Progenitor cell of endocrine pancreas (in vitro differentiated cells): ENCODE results near the gene PRKCH. TPM values are rescaled to one million over a fixed set of nuclear protein-coding genes. Genes with fewer than 3 reads are reported as not detected.

Source experiments
- DNase-seq: peaks from one replicate; pipeline ENCODE4 v3.0.0; 2021; ENCODE audit warnings: low spot score; ENCODE audit not compliant: unreplicated experiment
- H3K27ac Mint-ChIP-seq: 2 replicates; pipeline ENCODE4 v1.8.0; 2021; ENCODE audit warnings: mild to moderate bottlenecking, moderate library complexity, mixed read lengths
- H3K27me3 Mint-ChIP-seq: 2 replicates; pipeline ENCODE4 v1.8.0; 2021; ENCODE audit warnings: mixed read lengths
- H3K36me3 Mint-ChIP-seq: 2 replicates; pipeline ENCODE4 v1.8.0; 2022; ENCODE audit warnings: mixed read lengths; ENCODE audit not compliant: insufficient read depth
- H3K4me1 Mint-ChIP-seq: 2 replicates; pipeline ENCODE4 v1.8.0; 2021; ENCODE audit warnings: low read depth, mixed read lengths
- H3K4me3 Mint-ChIP-seq: 2 replicates; pipeline ENCODE4 v1.8.0; 2021; ENCODE audit warnings: low read depth, mild to moderate bottlenecking, moderate library complexity, mixed read lengths
- H3K9me3 Mint-ChIP-seq: 2 replicates; pipeline ENCODE4 v1.8.0; 2021; ENCODE audit warnings: low read depth, mixed read lengths
- CTCF ChIP-seq: fragments of 200-600 bp; sonication (generic); IDR thresholded peaks from one replicate; pipeline ENCODE4 v1.5.0; 2021; ENCODE audit warnings: antibody characterized with exemption, mild to moderate bottlenecking; ENCODE audit not compliant: unreplicated experiment
- total RNA-seq: library from RNA; stranded (reverse); gene quantifications from 2 replicates; pipeline ENCODE4 v1.2.1, GENCODE V29; 2021

The PRKCH gene
- total RNA-seq, 1 donor from 2014 or later: 4.5 TPM

- H3K9me3 Mint-ChIP-seq: no peaks in the 10 kb centered on the region
- no peak overlapping the region for H3K4me3 Mint-ChIP-seq
- no peak for DNase-seq
- no peaks in the 10 kb centered on the region for H3K36me3 Mint-ChIP-seq
- peaks cover 5% of the 10 kb centered on the region for H3K27me3 Mint-ChIP-seq
- H3K4me1 Mint-ChIP-seq: no peaks in the 10 kb centered on the region
- no peak overlapping the region for H3K27ac Mint-ChIP-seq
- no peak for TF ChIP-seq CTCF
These were observed 198.4 kb downstream of the PRKCH start for GRCh38 chr14:61519735-61520134.

GRCh38 chr14:61520576-61520975, 199.2 kb downstream of the PRKCH start:
- DNase-seq: no peak
- no peak overlapping the region for H3K27ac Mint-ChIP-seq
- H3K4me1 Mint-ChIP-seq: peaks cover 4% of the 10 kb centered on the region
- no peak overlapping the region for H3K4me3 Mint-ChIP-seq
- H3K36me3 Mint-ChIP-seq: no peaks in the 10 kb centered on the region
- H3K27me3 Mint-ChIP-seq: peaks cover 5% of the 10 kb centered on the region
- no peak for TF ChIP-seq CTCF
- no peaks in the 10 kb centered on the region for H3K9me3 Mint-ChIP-seq

- Mint-ChIP-seq H3K4me3 (no peak overlapping the region), H3K36me3 (no peaks in the 10 kb centered on the region), H3K9me3 (no peaks in the 10 kb centered on the region), H3K27ac (no peak overlapping the region), H3K27me3 (peaks cover 5% of the 10 kb centered on the region), H3K4me1 (peaks cover 11% of the 10 kb centered on the region)
- no peak for DNase-seq
- no peak for TF ChIP-seq CTCF
These were observed 200.4 kb downstream of the PRKCH start for GRCh38 chr14:61521773-61522172.

GRCh38 chr14:61523751-61524150, 202.4 kb downstream of the PRKCH start:
- Mint-ChIP-seq H3K27ac (no peak overlapping the region), H3K4me3 (no peak overlapping the region), H3K9me3 (no peaks in the 10 kb centered on the region), H3K36me3 (no peaks in the 10 kb centered on the region), H3K4me1 (peaks cover 22% of the 10 kb centered on the region), H3K27me3 (peaks cover 5% of the 10 kb centered on the region)
- DNase-seq: no peak
- TF ChIP-seq CTCF: no peak

- no peak for TF ChIP-seq CTCF
- no peak overlapping the region for H3K4me3 Mint-ChIP-seq
- peaks cover 22% of the 10 kb centered on the region for H3K4me1 Mint-ChIP-seq
- no peak overlapping the region for H3K27ac Mint-ChIP-seq
- no peaks in the 10 kb centered on the region for H3K9me3 Mint-ChIP-seq
- no peaks in the 10 kb centered on the region for H3K36me3 Mint-ChIP-seq
- peaks cover 5% of the 10 kb centered on the region for H3K27me3 Mint-ChIP-seq
- DNase-seq: no peak
These were observed 202.9 kb downstream of the PRKCH start for GRCh38 chr14:61524211-61524806.
